GM18873 (cell line): ENCODE data around the gene GRIK3.
"Not testable (repeated sequence)": the region's sequence is repeated elsewhere in the genome, so short reads cannot be mapped to it uniquely, and the experiment has no call there.

ENCODE experiments used
- ATAC-seq: cut with Tn5 transposase; IDR thresholded peaks from one replicate; pipeline ENCODE4 v1.9.1; 2021; ENCODE audit warnings: mild to moderate bottlenecking, moderate library complexity, moderate number of reproducible peaks; ENCODE audit not compliant: unreplicated experiment, low FRiP score

The GRIK3 gene

DNA sequence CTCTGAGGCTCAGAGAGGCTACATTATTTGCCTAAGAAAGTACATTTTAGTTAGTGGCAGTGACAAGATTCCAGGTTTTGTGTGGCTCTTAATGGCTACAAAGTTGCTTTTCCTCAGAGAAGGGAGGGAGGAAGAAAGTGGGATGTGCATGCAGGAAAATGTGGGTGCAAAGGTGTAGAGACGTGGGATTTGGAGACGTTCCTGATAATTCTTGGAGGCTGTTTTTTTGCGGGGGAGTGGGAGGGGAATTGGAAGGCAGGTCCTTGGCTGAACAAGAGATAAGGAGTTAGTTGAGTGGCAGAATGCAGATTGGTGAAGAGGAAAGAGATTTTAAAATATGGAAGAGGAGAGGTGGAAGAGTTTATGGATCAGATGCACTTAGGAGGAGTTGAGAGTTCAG, 258.1 kb downstream of the GRIK3 start:
- no peak for ATAC-seq

DNA sequence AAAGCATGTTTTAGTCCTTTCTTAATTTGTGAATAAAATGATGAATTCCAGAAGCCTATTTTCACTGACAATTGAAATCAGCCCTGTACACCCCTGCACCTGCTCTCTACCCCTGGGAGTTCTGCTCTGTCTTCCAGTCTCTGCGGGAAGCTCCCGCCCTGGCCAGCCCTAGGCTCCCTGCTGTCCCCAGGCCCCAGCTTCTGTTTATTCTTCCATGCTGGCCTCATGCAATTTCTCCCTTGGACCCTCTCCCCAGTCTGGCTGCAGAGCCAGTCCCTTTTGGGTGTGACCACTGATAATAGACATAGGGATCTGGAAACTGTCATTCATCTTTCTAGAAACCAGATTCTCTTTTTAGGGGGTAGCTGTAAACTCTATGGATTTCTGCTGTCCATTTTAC, 258.6 kb downstream of the GRIK3 start:
- ATAC-seq = no peak

DNA sequence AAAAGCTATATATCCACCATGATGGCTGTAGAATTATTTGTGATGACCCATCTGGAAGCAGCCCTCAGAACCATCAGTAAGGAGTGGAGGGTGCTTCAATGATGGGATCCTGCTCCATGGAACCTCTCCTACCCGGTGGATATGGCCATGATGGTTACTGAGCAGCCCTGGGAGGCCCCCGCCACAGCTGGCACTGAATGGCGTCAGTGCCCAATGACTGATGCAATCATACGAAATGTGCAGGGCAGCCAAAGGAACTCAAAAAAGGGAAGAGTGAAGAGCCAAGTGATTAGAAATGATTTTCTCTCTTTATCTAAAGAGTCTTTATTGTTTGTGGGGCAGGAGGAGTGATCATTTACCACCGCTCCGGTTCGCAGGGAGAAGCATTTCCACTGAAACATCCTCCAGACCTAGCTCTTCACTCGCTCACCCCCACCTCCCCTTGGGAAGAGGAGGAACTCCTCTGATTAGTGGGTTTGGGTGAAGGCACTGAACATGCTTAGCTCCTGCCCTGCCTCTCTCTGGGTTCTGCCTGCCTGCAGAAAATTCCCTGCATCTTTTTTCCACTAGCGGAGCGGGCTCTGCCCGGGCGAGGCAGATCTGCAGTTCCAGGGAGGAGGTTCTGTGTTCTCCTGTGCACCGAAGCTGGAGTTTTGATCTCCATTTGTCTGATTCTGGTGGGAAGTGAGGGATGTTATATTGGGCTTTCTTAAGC, 260.3 kb downstream of the GRIK3 start:
- no peak for ATAC-seq

DNA sequence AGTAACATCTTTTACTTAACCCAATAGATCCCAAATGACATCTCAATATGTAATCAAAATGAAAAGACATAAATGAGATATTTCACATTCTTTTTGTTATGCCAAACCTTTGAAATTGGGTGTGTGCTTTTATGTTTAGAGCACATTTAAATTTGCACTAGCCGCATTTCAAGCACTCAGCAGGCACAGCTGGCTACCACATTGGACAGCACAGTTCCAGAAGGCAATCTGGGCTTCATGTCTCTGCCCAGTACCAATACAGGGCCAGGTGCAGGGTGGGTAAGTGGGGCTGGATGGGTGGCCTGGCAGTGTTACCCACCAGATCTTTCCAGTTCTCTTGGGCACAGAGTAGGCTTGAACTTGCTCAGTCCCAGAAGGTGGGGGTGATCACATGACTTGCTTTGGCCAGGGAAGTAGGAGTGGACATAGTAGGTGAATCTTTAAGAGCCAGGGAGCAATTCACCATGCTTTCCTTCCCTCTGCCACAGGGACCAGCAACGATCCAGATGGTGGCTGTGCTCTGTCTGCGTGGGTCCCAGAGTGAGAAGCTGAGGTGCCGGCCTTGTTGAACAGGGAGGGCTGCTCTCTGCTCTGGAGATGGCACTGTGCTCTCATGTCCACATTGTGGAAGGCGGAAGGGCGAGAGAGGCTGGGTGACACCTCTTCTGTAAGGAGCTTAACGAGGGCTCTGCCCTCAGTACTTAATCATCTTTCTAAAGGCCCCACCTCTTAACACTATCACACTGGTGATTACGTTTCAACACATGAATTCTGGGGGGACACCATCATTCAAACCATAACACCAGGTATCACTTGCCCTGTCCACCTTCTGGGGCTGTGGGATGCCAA, 261.4 kb downstream of the GRIK3 start:
- no peak for ATAC-seq

DNA sequence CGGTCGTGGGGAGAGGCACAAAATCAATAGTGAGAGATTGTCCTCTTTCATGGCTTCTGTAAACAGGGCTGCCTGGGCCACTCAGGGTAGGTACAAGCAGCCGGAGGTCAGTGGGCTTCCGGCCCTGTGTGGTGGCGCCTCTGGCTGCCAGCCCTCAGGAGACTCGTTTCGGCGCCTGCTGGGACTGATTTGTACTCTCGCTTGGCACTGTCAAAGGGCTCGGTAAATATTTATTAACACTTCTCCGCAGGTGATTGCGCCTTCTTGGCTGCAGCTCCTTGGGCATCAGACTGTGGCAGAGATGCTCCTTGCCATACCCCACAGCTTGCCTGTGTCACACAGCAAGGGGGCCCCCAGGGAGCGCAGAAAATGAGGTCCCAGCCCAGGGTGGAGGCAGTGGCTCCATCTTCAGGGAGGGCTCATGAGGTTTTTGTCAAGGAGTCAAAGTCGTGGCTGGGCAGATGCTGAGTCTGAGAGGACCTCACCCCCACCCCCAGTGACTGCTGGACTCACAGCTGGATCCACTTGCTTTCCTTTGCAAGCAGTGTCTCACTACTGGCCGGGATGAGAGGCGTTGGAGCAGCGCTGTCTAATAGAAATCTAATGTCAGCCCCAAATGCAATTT, 262.5 kb downstream of the GRIK3 start:
- no peak for ATAC-seq

DNA sequence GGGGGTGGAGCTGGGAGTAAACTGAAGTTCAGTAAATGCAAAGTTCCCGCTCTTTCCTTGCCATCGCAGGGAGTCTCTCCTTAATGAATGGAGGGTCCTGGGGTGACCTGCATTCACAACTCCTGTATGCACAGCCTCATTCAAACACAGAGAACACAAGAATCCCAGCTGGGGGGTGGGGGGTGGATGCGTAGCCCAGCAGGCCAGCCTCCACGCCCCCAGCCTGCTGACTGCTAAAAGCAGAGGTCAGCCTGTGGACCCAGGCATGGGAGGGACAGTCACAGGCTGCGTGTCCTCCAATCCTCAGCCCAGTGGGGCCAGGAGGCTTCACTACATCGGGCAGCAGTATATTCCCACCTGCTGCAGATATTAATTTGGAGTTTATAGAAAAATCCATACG, 263.1 kb downstream of the GRIK3 start:
- ATAC-seq = no peak

DNA sequence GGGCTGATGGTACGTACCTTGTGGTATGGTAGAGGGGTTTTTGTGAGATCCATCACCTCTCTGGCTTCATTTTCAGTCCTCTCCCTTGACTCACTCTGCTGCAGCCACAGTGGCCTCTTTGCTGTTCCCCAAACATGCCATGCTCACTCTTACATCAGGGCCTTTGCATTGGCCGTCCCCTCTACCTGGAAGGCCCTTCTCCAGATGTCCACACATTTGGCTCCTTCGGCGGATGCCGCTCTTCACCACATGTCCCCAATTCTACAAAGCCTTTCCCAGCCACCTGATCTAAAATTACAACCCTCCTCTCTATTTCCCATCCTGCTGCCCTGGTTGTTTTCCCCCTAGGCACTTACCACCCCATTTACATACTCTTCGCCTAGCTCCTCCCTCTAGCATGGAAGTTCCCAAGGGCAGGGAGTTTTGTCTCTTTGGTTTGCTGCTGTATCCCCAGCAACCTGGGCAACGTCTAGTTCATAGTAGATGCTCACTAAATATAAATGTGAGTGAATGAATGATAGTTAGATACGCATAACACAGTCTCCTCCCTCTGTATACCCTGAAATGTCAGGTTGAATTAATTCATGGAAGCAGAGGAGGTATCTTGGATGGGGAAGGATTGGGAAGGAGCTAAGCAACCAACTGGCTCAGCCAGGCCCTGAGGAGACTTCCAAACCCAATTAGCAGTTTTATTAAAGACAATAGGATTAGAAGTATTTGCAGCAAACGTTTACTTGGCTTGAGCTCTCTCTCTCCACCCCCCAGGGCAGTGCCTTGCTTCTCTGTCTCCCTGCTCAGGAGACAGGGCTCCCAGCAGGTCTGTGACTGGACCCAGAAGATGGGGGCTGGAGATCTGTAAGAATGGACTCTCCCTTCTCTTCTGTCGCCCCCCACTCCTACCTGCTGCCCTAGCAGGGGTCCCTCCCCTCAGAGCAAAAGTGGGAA, 264.2 kb downstream of the GRIK3 start:
- ATAC-seq = no peak

DNA sequence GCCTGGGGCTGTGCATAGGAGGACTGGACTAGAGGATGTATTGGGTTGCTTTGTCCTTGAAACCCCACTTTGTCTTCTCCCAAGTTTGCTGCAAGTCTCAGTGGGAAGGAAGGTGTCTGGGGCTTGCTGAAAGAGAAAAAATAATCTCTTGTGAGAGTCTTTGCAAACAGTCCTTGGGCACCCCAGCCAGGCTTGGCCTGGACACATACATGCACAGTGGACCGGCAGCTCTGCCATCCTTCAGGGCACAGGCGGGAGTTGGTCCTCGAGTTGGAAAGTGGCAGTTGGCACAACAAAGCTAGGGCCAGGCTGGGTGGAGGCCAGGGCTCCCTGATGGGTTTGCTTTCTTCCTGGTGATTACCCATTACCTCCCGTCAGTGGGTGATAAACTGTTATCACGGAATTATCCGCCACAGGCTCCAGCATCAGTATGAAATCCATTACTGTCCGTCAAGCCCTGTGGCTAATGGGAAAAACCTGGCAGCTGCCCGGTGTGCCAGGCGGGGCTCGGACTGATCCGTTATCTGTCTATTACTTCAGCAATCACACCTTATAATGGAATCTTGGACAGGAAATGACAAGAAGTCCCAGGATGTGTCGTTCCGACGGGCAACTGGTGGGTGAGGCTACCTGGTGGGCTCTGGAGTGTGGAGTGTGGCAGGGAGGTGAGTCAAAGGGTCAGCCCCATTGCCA, 265.7 kb downstream of the GRIK3 start:
- no peak for ATAC-seq

DNA sequence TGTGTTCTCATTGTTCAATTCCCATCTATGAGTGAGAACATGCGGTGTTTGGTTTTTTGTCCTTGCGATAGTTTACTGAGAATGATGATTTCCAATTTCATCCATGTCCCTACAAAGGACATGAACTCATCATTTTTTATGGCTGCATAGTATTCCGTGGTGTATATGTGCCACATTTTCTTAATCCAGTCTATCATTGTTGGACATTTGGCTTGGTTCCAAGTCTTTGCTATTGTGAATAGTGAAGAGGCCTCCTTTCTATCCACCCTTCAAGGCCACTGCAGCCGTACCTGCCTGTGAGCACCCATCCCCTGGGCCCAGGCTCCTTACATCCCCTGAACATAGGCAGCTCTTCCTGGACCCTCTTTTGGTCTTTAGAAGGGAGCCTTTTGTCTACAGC, 266.9 kb downstream of the GRIK3 start:
- not testable (repeated sequence) for ATAC-seq

DNA sequence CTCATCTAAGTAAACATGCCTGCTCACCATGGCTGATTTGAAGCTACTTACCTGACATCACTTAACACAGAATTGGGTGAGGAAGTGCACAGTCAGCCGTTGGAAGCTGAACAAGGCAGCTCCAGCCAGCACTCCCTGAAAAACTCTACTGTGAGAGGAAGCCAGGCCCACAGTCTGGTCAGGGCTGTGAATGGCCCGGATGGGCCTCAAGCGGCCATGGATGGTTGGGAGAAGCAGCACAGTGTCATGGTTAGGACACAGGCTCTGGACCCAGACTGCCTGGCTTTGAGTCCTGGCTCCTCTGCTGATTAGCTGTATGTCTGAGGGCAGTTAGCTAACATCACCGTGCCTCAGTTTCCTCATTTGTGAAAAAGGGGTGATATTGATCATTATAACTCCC, 267.8 kb downstream of the GRIK3 start:
- ATAC-seq = no peak

DNA sequence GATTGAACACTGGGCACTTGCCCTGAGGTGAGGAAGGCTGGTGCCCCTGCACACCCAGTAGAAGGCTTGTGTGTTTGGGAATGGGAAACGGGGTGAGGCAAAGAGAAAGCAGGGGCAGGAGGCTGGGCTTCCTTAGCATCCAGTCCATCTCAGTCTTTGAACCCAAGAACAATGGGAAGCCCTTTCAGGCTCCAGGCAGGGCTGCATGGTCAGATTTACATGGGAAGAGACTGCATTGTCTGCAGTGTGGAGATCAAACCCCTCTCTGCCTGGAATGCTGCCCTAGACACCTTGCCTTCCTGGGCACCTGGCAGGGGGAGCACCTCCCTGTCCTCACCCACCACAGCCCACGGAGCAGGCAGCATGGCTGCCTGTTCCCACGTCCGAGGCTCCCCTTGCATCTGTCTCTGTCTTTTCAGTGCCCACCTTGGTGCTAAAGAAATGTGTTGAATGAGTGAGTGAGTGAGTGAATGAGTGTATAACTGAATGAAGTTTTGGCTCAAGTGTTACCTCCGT, 268.5 kb downstream of the GRIK3 start:
- no peak for ATAC-seq

DNA sequence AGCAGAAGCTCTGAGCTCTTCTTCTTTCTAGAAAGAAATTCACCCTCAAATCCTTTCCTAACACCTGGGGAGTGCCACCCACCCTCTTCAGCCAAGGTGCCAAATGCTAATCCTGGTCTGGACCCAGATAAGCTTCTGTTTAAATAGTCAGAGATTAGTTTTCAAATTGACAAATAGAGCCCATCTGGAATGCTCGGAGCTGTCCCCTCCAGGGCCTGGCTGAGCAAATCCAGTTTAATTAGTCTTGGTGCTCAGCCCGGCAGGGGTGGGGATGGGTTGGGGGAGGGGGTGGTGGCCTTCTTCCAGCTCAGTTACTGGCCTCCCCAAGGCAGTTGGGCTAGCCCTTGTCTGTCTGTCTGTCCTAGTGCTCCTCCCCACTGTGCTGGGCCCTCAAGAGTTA, 269.5 kb downstream of the GRIK3 start:
- ATAC-seq = no peak

DNA sequence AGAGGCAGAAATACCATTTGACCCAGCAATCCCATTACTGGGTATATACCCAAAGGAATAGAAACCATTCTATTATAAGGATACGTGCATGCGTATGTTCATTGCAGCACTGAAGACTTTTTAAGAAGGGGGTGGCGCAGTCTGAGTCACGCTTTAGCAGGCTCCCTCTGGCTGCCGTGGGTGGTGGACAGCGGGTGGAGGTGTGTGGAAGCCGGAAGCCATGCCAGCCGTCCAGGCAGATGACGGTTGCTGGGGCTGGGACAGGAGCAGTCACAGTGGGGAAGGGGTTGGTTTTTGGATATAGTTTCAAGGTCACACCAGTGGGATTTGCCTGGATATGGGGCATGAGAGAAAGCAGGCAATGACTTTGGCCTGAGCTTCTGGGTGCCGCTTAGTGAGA, 270.5 kb downstream of the GRIK3 start:
- ATAC-seq = no peak

DNA sequence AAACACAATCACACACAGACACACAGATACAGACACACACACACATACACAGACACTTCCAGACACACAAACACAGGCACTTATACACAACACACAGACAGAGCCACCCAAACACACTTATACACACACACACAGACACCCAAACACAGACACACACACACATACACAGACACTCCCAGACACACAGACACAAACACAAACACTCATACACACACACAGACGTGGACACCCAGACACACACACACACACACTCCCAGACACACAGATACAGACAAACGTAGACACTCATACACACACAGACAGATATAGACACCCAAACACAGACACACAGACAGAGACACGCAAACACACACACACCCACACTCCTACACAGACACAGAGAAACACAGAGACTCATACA, 272.1 kb downstream of the GRIK3 start:
- no peak for ATAC-seq

DNA sequence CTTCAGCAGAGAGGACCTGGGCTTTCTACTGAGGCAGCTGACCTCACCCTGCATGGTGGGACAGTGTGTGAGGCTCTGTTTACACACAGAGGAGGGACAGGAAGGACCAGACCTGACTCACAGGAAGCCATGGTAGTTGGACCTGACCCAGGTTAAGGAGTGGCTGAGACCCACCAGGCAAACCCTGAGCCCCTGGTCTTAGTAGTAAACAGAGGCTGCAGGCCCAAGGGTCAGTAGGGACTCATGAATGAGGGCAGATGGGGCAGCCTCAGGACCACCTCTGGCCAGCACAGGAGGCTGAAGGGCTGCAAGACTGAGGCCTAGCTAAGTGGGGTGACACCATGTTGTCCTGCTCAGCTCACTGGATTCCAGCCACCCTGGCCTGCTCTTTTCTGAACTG, 273.2 kb downstream of the GRIK3 start:
- no peak for ATAC-seq

DNA sequence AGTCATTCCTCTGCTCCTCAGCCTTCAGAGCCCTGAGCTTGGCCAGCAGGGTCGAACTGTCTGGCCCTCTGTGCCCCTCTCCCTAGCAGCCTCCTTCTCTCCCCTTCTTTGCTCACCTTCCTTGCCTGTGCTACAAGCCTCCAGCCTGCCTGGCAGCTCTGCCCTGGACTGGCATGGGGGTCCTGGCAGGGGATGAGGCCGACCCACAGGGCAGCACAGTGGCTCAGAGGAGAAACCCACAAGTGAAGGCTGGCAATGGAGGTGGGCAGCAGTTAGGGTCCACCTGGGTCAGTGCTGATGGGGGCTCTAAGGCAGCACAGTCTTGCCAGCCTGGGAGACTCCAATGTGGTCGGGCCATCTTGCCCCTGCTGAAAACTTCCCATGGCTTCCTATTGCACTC, 274.2 kb downstream of the GRIK3 start:
- no peak for ATAC-seq

DNA sequence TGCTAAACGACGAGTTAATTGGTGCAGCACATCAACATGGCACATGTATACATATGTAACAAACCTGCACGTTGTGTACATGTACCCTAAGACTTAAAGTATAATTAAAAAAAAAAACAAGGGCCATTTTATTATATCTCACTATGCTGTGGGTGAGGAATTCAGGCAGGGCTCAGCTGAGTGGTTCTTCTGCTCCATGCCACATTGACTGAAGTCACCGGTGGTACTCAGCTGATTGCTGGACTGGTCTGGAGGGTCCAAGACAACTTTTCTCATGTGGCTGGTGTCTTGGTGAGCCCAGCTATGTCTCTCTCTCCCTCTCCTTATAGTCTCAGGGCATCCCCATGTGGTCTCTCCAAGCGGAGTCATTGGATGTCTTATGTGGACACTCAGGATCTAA, 275.0 kb downstream of the GRIK3 start:
- no peak for ATAC-seq

DNA sequence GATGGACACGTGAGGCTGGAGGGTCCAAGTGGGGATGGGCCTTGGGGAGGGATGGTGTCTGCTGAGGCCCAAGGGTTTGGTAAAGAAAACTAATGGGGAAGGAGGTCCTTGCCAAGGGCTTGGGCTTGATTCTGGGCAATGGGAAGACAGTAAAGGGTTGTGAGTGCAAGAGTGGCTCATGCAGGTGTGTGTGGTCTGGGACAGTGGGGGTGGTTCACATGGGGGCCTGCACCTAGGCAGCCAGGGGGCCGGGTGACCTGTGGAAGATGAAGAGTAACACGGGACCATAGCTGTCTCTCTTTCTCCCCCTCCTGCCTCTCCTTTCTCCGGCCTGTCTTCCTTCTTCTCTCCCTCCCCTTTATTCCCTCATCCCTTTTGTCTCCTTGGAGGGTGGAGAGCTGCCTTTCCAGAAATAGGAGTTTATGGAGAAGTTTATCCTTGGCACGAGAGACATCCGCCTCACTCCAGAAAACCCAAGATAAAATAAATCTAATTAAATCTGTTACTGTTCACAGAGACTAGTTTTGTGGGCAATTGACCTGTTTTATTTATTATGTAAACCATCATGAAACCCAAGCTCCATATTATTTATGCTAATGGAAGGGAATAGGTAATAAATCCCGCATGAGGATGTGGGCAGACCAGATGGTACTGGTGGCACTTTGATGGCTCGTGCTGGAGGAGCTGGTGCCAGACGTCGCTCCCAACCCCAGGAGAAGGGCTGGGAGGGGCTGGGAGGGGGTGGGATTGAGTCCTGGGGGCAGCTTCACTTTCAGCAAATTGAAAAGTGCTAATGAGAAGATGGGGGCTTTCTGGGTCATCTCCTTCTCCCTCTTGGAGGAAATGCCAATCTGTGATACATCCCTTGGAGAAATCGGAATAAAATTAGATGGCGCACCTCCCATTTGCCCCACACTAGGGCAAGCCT, 278.7 kb downstream of the GRIK3 start:
- no peak for ATAC-seq

DNA sequence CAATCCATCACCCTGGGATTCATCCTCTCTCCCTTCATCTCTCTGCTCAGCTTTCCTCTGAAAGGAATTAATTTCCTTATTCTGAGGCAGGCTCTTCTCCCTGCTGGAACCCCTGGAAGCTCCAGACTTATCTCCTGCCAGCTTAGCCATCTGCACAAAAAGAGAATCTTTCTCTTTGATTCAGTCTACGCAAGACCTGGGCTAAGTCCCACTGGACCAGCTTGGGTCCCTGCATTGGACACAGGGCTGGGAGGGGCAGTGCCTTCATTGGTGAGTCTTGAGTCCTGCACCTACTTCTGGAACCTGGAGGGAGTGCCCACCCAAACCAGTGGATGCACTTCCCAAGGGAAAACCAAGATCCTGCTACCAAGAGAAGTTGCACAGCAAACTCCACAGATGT, 279.9 kb downstream of the GRIK3 start:
- no peak for ATAC-seq
